Stimulated activated CD8-positive, alpha-beta memory T cell treated with anti-CD3 and anti-CD28 coated beads, Interleukin-12 subunit alpha, Interleukin-12 subunit beta, amount 100 ng/mL, for 24 hours (primary cell): ENCODE results near the gene TEX30.
"Not testable (repeated sequence)": the region's sequence is repeated elsewhere in the genome, so short reads cannot be mapped to it uniquely, and the experiment has no call there.

Experiments
- DNase-seq: peaks from one replicate; pipeline ENCODE4 v3.0.0-alpha.2; 2020; ENCODE audit errors: extremely low read depth

TEX30 gene

DNA sequence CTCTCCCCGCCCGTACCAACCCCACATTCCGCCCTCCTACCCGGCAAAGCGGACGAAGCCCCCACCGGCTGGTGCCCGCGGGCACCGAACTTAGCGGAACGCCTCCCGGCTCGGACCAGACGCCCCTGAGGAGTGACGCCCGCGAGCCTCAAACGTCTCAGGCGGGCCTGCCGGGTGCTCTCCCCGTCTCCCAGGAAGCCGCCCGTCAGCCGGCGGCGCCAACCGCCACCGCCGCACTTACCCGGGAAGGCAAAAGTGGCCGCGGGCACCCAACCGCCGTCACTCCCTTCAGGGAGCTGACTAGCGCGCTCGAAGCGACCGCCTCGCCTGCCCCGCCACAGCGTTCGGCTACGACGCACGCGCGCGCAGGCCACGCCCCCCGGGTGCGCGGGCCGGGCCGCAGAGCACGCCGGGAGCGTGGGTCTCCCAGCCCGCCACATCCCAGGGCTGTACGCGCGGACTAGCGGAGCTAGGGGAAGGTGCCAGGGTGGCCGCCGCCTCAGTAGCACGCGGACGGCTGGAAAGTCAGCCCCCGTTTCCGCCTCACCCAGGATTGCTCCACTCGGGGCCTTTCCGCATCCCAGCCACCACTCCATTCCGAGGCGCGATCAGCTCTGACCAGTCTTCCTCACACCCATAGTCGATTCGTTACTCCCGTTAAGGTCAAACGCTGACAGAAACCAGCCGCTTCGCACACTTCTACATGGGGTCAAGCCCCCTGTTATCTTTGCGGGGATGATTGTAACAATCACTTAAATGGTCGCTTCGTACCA, at the start of gene TEX30:
TSS of gene TEX30 (minus strand) at position 346 of the 773 bp plus-strand sequence. CDS start 3,760 bp downstream, outside the sequence.
- DNase-seq: peak; percentile 71

DNA sequence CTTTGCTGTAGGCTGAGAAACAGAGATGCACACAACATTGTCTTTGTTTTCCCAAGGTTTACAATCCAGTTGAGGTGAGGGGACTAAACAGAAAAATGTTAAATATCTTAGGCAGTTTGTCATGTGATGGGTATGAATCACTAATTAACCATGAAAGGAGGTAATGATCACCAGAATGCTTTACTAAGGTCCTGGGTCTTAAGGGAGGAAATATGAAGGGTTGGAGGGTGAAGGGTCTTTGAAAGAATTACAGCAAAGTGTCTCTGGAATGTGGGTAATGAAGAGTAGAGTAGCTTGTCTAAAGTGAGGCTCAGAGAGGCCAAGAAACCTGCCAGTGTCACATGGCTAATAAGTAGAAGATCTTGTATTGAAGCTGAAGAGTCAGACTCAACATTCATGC, 44.3 kb upstream of the TEX30 start:
- no peak for DNase-seq

- no peak for DNase-seq
Measured at GRCh38 chr13:102817241-102817640, 43.7 kb upstream of the TEX30 start.

GRCh38 chr13:102816708-102817107, 43.1 kb upstream of the TEX30 start:
- DNase-seq: no peak

GRCh38 chr13:102815788-102816187, 42.2 kb upstream of the TEX30 start:
- no peak for DNase-seq

DNA sequence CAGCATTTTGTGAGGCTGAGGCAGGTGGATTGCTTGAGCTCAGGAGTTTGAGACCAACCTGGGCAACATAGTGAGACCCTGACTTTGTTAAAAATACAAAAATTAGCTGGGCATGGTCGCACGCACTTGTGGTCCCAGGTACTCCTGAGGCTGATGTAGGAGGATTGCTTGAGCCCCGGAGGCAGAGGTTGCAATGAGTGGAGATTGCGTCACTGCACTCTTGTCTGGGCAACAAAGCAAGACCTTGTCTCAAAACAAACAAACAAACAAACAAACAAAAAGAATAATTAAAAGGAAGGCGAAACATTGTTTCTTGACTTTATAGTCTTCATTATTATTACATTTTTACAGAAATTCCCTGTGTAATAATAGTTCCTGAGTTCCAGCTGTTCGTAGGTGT, 41.2 kb upstream of the TEX30 start:
- no peak for DNase-seq

DNA sequence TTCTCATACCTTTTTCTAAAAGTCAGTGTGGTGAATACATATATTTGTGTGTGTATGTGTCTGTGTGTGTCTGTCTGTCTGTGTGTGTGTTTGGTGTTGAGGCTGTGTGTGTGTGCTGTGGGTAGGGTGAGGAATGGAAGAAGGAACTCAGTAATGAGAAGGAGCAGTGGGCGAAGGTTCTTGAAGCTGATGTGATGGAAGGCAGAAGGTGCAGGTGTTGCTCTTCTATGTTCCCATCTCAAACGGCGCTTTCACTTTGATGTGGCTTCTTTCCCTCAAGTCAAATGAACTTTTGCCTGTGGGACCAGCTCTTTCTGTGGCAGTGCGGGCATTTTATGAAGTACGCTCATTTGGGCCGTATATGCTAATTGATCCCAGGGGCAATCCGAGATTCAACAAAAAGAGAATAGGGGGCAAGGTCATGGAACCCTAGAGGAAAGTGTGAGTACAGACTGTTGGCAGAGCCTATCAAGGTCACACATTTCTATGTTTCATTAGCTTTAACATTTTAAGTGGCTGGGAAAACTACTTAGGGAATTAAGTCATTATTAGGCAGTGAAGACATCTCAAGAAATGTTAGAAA, 40.5 kb upstream of the TEX30 start:
- no peak for DNase-seq

GRCh38 chr13:102812611-102813287, 39.2 kb upstream of the TEX30 start:
- DNase-seq: no peak

- DNase-seq: no peak
Measured at GRCh38 chr13:102807699-102808098, 34.1 kb upstream of the TEX30 start.

- no peak for DNase-seq
Measured at GRCh38 chr13:102805680-102806079, 32.1 kb upstream of the TEX30 start.

DNA sequence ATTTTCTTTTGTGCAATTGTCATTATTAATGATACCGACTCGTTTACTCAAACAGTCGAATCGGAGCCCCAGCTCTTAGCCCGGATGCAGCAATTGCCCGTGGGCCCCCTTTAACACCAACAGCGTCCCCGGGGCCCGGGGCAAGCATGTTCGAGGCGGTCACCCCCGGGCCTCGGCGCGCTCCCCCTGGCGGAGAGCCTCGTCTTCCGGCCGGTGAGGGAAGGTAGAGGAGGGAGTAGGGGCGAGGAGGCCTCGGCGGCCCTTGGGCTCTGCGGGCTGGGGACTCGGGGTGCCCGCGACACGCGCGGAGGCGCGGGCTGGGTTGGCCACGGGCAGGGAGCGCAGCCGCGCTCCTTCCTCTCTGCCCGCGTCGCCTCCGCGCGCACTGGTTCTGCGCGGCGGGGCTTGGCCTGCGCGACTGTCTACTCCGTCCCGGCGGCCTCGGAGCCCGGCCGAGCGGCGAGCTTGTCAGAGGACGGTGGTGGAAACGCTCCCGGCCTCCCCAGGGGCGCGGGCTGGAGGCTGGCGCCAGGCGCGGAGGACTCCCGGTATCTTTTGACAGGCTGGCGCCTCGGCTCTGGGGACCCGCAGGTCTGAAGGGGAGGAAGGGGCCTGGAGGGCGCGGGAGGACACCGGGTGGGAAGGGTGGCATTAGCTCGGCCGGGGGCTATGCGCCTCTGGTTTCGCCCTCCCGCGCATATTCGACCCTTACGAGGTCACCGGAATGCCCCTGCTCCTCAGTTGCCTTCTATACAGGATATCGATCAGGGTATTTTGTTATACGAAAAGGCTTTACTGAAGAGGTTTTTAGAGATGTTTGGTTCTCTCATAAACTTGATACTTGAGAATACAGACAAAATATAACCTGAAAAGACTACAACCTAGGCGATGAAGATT, 26.8 kb upstream of the TEX30 start:
- peak; percentile 65 for DNase-seq

DNA sequence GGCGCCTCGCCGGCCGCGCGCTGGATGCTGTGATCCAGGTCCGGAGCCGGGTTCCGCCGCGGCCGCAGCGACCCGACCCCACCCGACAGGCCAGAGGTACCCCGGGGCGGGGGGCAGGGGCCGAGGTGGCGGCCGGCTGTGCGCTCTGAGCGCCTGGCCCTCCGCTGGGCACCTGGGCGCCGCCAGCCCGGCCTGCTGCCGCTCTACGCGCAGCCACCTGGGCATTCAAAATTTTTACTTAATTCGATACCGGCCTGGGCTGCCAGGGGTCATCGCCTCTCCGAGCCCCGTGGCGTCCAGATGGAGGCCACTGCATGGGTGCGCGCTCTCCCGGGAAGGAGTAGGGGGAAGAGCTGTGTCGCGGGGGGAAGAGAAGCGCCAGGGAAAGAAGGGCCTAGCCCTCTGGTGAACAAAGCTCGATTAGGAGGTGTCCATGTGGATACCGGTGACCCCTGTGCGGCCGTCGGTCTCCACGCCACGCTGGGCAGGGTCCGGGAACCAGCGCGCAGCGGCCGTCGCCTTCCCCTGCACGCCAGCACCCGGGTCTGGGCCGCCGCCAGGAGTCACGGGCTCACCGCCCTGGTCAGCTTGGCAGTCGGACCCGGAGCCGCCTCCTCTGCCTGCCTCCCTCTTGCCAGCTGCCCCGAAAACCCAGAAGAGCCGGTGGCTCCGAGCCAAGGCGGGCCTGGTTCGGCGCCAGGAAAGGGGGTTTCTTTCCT, 26.0 kb upstream of the TEX30 start:
- DNase-seq: no peak

- peak; percentile 55 for DNase-seq
Measured at GRCh38 chr13:102798581-102799425, 25.2 kb upstream of the TEX30 start, which contains the start of the genes BIVM and POGLUT2. BIVM (plus strand) TSS chr13:102799119; CDS start chr13:102807268, 8,149 bp downstream. POGLUT2 (minus strand) TSS chr13:102798976; CDS start chr13:102798670, 306 bp downstream.

GRCh38 chr13:102793611-102794355, 20.2 kb upstream of the TEX30 start:
- DNase-seq: no peak

GRCh38 chr13:102792396-102792795, 18.8 kb upstream of the TEX30 start:
- no peak for DNase-seq

DNA sequence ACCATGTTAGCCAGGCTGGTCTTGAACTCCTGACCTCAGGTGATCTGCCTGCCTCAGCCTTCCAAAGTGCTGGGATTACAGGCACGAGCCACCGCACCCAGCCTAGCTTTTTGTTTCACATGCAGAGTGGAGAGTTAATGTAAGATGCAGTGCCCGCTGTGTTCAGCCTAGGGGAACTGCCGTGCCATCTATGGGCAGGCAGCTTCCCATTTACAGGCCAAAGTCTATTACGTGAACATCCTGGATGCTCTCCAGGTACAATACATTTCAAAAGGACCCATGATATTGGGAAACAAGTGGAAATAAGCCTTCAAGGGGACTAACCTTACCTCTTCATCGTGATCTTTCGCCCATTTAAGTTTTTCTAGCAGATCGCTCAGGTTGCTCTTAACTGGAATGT, 15.1 kb upstream of the TEX30 start:
- DNase-seq: no peak

GRCh38 chr13:102784483-102784882, 10.9 kb upstream of the TEX30 start:
- DNase-seq: no peak

- no peak for DNase-seq
Measured at GRCh38 chr13:102781591-102781990, 8.0 kb upstream of the TEX30 start.

DNA sequence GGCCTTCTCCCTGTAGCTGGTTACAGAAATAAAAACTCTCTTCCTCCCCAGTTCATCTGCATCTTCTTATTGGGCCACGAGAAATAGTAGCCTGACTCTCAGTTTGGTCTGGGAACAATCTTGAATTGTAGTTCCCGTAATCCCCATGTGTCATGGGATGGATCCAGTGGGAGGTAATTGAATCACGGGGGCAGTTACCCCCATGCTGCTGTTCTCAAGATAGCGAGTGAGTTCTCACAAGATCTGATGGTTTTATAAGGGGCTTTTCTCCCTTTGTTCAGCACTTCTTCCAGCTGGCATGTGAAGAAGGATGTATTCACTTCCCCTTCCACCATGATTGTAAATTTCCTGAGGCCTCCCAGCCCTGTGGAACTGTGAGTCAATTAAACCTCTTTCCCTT, 7.1 kb upstream of the TEX30 start:
- not testable (repeated sequence) for DNase-seq
